Raji (cell line): Measurements from ENCODE around the gene SNCA.

Source experiments
- POLR2A ChIP-seq: IDR thresholded peaks from 2 replicates; pipeline ENCODE4 v1.6.1; 2011; ENCODE audit warnings: low read depth, low read length, control low read depth; ENCODE audit not compliant: insufficient read depth

SNCA gene

DNA sequence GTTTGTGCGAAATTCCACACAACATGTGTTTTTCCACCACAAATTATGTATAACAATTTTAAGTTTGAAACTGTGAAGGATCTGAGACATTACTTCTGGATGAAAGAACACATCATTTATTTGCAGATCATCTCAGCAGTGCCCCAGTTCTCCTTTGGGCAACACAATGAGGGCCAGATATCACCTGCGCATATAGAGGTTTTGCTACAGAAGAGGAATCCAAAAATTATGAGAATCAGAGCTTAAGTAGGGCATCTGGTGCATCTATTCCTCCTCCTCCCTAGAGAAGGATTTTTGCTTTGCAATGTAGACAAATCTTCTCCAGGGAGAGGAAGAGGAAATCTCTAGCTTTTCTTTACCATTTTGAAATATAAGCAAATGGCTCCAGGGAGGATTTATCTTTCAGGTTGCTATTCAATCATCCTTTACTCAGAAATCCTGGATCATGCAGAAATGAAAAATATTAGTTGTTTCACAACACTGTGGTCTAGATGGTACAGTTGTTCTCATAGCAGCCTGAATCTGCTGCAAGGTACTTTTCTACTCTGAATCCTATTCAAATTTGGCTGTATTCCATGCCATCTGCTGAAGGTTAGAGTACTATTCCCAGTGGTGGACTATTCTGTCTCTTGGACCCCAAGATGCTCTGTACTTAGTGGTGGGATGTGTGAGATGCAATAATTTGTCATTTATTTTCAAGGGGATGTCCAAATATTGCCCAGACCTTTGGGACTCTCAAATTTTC is 132.1 kb downstream of the SNCA start:
- TF ChIP-seq POLR2A: no peak

DNA sequence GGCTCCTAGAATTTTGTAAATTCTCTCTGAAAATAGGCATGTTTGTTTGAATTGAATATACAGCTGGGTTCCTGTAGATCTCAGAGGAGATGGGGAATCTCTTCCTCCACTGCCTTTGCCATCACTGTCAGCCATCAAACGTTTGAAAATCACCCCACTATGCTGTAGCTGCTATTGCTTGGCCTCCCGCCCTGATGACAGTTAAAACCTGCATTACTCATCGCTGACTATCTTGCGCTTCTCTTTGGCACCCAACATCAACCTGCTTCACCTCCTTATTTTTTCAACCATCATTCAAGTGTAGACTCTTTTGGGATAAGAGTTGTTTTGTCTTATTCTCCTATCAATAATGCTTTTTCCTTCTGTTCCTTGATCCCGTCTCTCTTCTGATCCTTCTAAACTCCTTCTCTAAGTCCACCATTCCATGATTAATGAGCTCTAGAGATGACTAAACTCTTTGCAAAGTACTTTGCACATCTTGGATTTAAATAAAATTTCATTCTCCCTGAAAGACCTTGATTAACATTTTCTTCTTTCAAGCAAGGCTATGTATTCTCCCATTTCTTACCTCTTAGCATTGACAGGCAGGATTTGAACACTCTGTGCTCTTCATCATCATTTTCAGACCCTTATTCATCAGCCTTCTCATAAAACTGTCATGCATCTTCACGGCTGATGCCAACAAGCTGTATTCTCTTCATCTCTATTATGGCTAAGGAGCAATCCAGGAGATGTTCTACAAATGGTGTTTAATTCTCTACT is 133.0 kb downstream of the SNCA start:
- TF ChIP-seq POLR2A: no peak

DNA sequence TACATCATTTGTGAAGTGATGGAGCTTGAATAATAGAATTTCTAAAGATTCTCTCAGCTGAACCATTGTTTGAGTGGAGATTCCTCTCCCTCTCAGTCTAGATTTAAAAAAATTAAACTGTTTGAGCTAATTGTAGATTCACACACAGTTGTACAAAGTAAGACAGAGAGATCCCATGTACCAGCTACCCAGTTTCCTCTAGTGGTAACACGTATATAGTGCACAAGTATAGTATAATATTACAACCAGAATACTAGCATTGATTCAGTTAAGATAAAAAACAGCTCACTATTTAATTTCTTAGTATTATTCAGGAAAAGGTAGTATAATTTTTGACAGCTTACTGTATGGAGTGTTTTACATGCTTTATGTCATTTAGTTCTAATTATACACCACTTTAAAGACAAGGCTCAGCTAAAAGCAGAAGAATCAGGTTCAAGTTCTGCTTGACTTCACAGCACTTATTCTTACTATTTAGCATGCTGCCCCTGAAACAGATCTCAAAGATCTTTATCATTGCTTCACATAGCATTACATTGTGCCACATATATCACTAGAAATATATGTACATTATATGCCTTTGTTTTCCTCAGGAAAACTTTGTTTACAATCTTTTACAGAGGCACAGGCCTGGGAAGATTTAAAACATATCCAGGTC is 136.1 kb downstream of the SNCA start:
- no peak for TF ChIP-seq POLR2A

DNA sequence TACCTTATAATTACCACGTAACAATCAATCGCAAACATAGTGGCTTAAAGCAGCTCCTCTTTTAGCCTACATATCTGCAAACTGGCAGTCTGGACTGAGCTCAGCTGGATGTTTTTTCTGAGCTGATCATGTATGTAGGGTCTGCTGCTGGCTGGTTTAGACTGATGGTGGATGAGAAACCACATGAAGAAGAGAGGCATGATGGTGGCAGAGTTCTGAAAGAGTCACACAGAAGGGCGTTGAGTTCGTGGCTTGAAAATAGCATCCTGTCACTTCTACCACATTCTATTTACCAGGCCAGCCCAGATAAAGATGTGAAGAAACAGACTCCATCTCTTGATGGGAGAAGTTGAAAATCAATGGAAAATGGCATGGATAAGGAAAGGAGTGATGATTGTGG is 151.3 kb downstream of the SNCA start:
- TF ChIP-seq POLR2A: no peak

DNA sequence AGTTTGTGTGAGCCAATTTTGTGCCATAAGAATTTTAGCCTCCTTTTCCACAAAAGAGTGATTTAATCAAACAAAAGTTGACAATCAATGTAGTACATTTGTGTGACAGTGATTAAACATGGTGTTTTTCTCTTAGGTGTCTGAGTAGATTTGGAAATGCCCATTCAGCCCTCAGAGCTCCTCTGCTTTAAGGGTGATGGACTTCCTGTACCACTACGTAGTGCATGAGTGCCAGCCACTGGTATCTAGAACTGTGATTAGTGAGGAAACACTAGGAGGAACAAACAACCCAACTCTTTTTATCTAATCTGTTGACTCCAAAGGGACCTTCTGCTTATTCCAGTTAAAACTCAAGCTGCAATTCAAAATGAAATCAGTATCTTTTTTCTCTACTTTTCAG is 151.7 kb downstream of the SNCA start:
- TF ChIP-seq POLR2A: no peak

DNA sequence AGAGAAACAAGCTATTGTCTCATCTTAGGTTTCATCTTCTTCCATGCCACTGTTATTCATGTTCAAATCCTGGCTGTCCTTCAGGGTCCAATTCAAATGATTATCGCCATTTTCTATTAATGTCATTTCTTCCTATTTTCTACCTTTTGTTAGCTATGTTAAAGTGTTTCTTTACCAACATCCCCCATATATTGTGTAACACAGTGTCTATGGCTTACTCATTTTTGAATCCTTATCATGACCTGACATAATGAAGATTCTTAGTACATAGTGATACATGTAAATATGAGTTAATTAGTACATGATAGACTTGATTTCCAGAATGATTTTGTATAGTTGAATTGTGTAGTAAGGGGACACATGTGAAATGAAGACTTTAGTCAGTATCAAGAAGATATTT is 152.4 kb downstream of the SNCA start:
- no peak for TF ChIP-seq POLR2A

DNA sequence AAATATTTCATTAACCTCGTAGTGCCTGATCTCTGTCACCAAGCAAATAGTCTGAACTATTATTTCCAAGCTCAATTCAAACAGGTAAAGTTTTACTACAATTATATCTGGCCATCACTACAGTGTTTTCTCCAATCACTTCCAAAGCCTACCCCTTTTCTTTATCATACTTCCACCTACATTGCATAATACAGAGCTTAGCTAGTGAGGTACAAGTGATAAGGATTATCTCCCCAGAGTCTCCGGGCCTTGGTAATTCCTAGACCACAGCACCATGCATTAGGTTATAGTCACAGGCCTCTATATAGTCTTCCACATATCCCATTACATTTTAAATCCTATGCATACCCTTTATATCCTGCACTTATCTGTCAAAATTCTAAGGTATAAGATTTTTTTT is 154.2 kb downstream of the SNCA start:
- TF ChIP-seq POLR2A: no peak

DNA sequence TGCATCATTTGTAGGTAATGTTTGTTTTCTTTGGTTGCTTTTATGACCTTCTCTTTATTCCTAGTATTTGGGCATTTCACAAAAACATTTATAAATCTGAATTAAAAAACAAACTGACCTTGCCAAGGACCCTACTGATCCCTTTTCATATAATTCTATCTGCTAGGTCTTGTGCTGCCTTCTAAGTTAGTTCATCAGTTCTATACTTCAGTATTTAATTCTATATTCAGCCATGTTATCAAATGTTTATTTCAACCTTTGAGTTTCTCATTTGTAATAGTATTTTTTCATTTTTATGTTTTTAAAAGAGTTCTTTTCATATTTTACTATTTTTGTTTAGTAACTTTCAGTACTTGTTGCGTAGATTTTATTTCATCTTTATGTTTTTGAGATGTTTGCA is 155.3 kb downstream of the SNCA start:
- no peak for TF ChIP-seq POLR2A

DNA sequence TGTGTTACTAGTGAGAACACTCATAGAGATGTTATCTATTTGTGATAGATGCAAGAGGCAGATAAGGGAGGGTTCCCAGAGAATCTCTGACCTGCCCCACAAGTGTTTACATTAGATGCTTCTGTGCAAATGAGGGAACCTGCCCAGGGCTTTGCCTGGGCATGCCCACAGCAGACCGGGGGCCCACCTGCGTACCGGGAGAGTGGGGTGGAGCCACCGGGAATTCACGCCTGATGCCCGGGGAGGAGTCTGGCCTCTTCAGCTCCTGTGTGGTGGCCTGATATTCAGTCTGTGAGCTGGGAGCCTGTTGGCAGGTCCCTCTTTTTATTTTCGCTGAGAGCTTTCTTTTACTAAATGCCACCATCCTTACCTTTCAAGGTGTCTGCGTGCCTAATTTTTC is 155.7 kb downstream of the SNCA start:
- no peak for TF ChIP-seq POLR2A

DNA sequence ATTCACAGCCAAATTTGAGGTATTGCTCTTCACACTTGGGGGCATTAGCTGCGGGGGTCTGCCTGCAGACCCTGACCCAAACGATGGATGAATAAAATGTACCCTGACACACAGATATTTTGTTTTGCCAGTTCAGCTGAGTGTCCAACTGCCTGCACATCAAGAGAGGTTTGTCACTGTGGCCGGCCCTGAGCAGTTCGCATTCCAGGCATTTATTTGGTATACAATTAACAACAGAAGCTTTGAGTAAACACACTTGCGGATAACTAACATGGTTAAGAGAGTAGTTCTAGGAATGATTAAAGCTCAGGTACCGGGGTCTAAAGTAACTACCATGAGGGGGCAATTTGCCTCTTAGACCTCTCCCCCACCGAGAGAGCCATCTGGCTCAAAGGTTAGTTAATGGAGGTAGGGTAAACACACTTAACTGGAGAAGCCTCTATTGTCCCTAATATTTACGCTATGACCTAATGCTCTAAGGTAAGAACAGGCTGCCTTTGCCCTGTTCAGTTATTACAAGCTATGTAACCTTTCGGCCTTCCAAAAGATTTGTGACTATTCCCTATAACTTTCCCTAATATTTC is 162.0 kb downstream of the SNCA start:
- no peak for TF ChIP-seq POLR2A
